IMR-90 (cell line): ENCODE results near the gene KRTAP12-3. TPM values are rescaled to one million over a fixed set of nuclear protein-coding genes. Genes with fewer than 3 reads are reported as not detected.

Experiments
- ATAC-seq: fragments of 200-7000 bp; cut with Tn5 transposase; 2 replicates; pipeline ENCODE4 v1.9.1; 2020; ENCODE audit warnings: low read depth, mild to moderate bottlenecking, moderate library complexity
- BruUV-seq: library from RNA; stranded (reverse); fragments of 400-500 nt; replicated peaks from 2 replicates; lab custom pipeline; 2021; lab: Mats Ljungman, UMichigan
- CTCF ChIA-PET: fragments of 300-600 bp; formaldehyde crosslinking; extraction: SDS; loops from one replicate; lab custom pipeline; 2021; ENCODE audit warnings: antibody characterized with exemption; lab: Yijun Ruan, JAX
- POLR2A ChIA-PET: fragments of 300-600 bp; sonication (Branson Sonifier 250); formaldehyde crosslinking; loops from one replicate; lab custom pipeline; 2022; ENCODE audit warnings: antibody characterized with exemption; ENCODE audit not compliant: unreplicated experiment; lab: Charles Lee
- DNase-seq: peaks from one replicate; pipeline ENCODE4 v3.0.0; 2013
- H2AFZ ChIP-seq: replicated peaks from 2 replicates; pipeline ENCODE3; 2013; ENCODE audit warnings: low read length, mild to moderate bottlenecking; ENCODE audit not compliant: poor library complexity
- H2AK5ac ChIP-seq: 2 replicates; pipeline ENCODE4 v1.6.1; 2013; ENCODE audit warnings: low read depth, low read length, inconsistent platforms
- H2AK9ac ChIP-seq: replicated peaks from 2 replicates; pipeline ENCODE3; 2013; ENCODE audit warnings: mild to moderate bottlenecking, low read depth, low read length, moderate library complexity; ENCODE audit not compliant: poor library complexity
- H2BK120ac ChIP-seq: 2 replicates; pipeline ENCODE4 v1.6.1; 2013; ENCODE audit warnings: low read depth, low read length, inconsistent platforms
- H2BK15ac ChIP-seq: 3 replicates; pipeline ENCODE4 v1.6.1; 2013; ENCODE audit warnings: low read depth, low read length, inconsistent platforms
- H2BK20ac ChIP-seq: 2 replicates; pipeline ENCODE4 v1.6.1; 2013; ENCODE audit warnings: low read depth, mild to moderate bottlenecking, inconsistent platforms, low read length, moderate library complexity
- H2BK5ac ChIP-seq: 2 replicates; pipeline ENCODE4 v1.6.1; 2013; ENCODE audit warnings: mild to moderate bottlenecking, low read depth, low read length, inconsistent platforms; ENCODE audit not compliant: poor library complexity, severe bottlenecking
- H3K14ac ChIP-seq: replicated peaks from 2 replicates; pipeline ENCODE4 v1.6.1; 2013; ENCODE audit warnings: low read depth, low read length, inconsistent platforms
- H3K18ac ChIP-seq: 2 replicates; pipeline ENCODE4 v1.6.1; 2013; ENCODE audit warnings: low read depth, low read length, control low read depth
- H3K23ac ChIP-seq: 2 replicates; pipeline ENCODE4 v1.6.1; 2013; ENCODE audit warnings: low read depth, low read length, inconsistent platforms
- H3K27ac ChIP-seq: 2 replicates; pipeline ENCODE4 v1.5.1; 2013; ENCODE audit warnings: mild to moderate bottlenecking, control low read depth, low read length; ENCODE audit not compliant: insufficient read depth
- H3K27me3 ChIP-seq: 2 replicates; pipeline ENCODE4 v1.6.1; 2013; ENCODE audit warnings: low read length; ENCODE audit not compliant: control insufficient read depth, insufficient read depth
- H3K36me3 ChIP-seq: 2 replicates; pipeline ENCODE4 v1.6.1; 2013; ENCODE audit warnings: low read length, mixed read lengths; ENCODE audit not compliant: control insufficient read depth, insufficient read depth
- H3K4ac ChIP-seq: 2 replicates; pipeline ENCODE4 v1.6.1; 2013; ENCODE audit warnings: low read depth, low read length, inconsistent platforms
- H3K4me1 ChIP-seq: 2 replicates; pipeline ENCODE4 v1.6.1; 2013; ENCODE audit warnings: low read length, mixed read lengths; ENCODE audit not compliant: control insufficient read depth, insufficient read depth
- H3K4me2 ChIP-seq: 2 replicates; pipeline ENCODE4 v1.6.1; 2013; ENCODE audit warnings: low read depth, mild to moderate bottlenecking, control low read depth, low read length, moderate library complexity
- H3K4me3 ChIP-seq: 2 replicates; pipeline ENCODE4 v1.5.1; 2013; ENCODE audit warnings: low read depth, mild to moderate bottlenecking, control low read depth, low read length, moderate library complexity; ENCODE audit not compliant: insufficient read depth
- H3K56ac ChIP-seq: 2 replicates; pipeline ENCODE4 v1.6.1; 2013; ENCODE audit warnings: low read length, inconsistent platforms; ENCODE audit not compliant: insufficient read depth; ENCODE audit errors: extremely low read depth
- H3K79me1 ChIP-seq, 2 experiments: 2 replicates each; pipeline ENCODE4 v1.6.1; 2013; ENCODE audit warnings: low read length in 2 of 2, inconsistent platforms in 1 of 2, low read depth in 1 of 2
- H3K9ac ChIP-seq: 2 replicates; pipeline ENCODE4 v1.6.1; 2013; ENCODE audit warnings: low read depth, low read length, control low read depth
- H3K9me1 ChIP-seq: 2 replicates; pipeline ENCODE4 v1.6.1; 2013; ENCODE audit warnings: low read length, inconsistent platforms; ENCODE audit not compliant: insufficient read depth
- H3K9me3 ChIP-seq: 2 replicates; pipeline ENCODE4 v1.6.1; 2013; ENCODE audit warnings: low read length; ENCODE audit not compliant: control insufficient read depth, insufficient read depth
- H4K20me1 ChIP-seq: 2 replicates; pipeline ENCODE4 v1.6.1; 2013; ENCODE audit warnings: low read length, inconsistent platforms; ENCODE audit not compliant: insufficient read depth
- H4K5ac ChIP-seq: 2 replicates; pipeline ENCODE4 v1.6.1; 2013; ENCODE audit warnings: mild to moderate bottlenecking, low read depth, low read length, control low read depth
- H4K8ac ChIP-seq, 2 experiments: 2 replicates each; pipeline ENCODE4 v1.6.1; 2013; ENCODE audit warnings: low read depth in 2 of 2, low read length in 2 of 2, control low read depth in 1 of 2, inconsistent platforms in 1 of 2
- H4K91ac ChIP-seq: 2 replicates; pipeline ENCODE4 v1.6.1; 2013; ENCODE audit warnings: low read depth, low read length, inconsistent platforms; ENCODE audit not compliant: insufficient read depth
- BHLHE40 ChIP-seq: fragments of 150-350 bp; IDR thresholded peaks from 2 replicates; pipeline ENCODE4 v1.6.1; 2016; ENCODE audit warnings: mild to moderate bottlenecking, low read depth, low read length
- CEBPB ChIP-seq: IDR thresholded peaks from 2 replicates; pipeline ENCODE4 v1.6.1; 2012; ENCODE audit warnings: low read depth, low read length, improper control_type of control experiment
- CHD1 ChIP-seq: IDR thresholded peaks from 2 replicates; pipeline ENCODE4 v1.6.1; 2012; ENCODE audit warnings: low read depth, low read length, improper control_type of control experiment
- CTCF ChIP-seq: conservative IDR thresholded peaks from 2 replicates; pipeline ENCODE4 v1.5.1; 2012; ENCODE audit warnings: mild to moderate bottlenecking, low read depth, low read length, improper control_type of control experiment
- FOS ChIP-seq: fragments of 150-350 bp; IDR thresholded peaks from 2 replicates; pipeline ENCODE4 v1.6.1; 2016; ENCODE audit warnings: low read depth, low read length
- MAFK ChIP-seq: IDR thresholded peaks from 2 replicates; pipeline ENCODE4 v1.6.1; 2012; ENCODE audit warnings: low read depth, low read length, improper control_type of control experiment
- MAZ ChIP-seq: IDR thresholded peaks from 2 replicates; pipeline ENCODE4 v1.6.1; 2012; ENCODE audit warnings: low read depth, mild to moderate bottlenecking, low read length, improper control_type of control experiment, moderate library complexity, borderline replicate concordance
- MXI1 ChIP-seq: IDR thresholded peaks from 2 replicates; pipeline ENCODE4 v1.6.1; 2012; ENCODE audit warnings: low read depth, mild to moderate bottlenecking, low read length, moderate library complexity, borderline replicate concordance
- NFE2L2 ChIP-seq: fragments of 150-350 bp; IDR thresholded peaks from 2 replicates; pipeline ENCODE4 v1.6.1; 2016; ENCODE audit warnings: low read depth, mild to moderate bottlenecking, low read length
- POLR2A ChIP-seq: IDR thresholded peaks from 2 replicates; pipeline ENCODE4 v1.6.1; 2012; ENCODE audit warnings: mild to moderate bottlenecking, low read depth, low read length
- RAD21 ChIP-seq: IDR thresholded peaks from 2 replicates; pipeline ENCODE4 v1.6.1; 2012; ENCODE audit warnings: low read length, improper control_type of control experiment
- RCOR1 ChIP-seq: IDR thresholded peaks from 2 replicates; pipeline ENCODE4 v1.6.1; 2012; ENCODE audit warnings: mild to moderate bottlenecking, low read length, improper control_type of control experiment; ENCODE audit not compliant: insufficient replicate concordance
- RFX5 ChIP-seq: IDR thresholded peaks from 2 replicates; pipeline ENCODE4 v1.8.0; 2012; ENCODE audit warnings: low read depth, mild to moderate bottlenecking, low read length, moderate library complexity
- SMC3 ChIP-seq: fragments of 150-350 bp; IDR thresholded peaks from 2 replicates; pipeline ENCODE4 v1.6.1; 2016; ENCODE audit warnings: low read depth, mild to moderate bottlenecking, antibody characterized with exemption, low read length, moderate library complexity
- USF2 ChIP-seq: fragments of 150-350 bp; IDR thresholded peaks from 2 replicates; pipeline ENCODE4 v1.6.1; 2017; ENCODE audit warnings: mild to moderate bottlenecking, antibody characterized with exemption, low read length, low read depth
- WGBS, 2 experiments: methylation state at CpG; one replicate each; pipeline versions ENCODE4 v1.1.5 to v1.1.7; 2013; ENCODE audit warnings: missing lambda C conversion rate in 2 of 2; ENCODE audit not compliant: insufficient read length in 1 of 2; ENCODE audit errors: extremely low coverage in 2 of 2; 5-methylcytosine and 5-hydroxymethylcytosine counted together
- dilution Hi-C: fragments of 300-500 bp; cut with HindIII; formaldehyde crosslinking; loops from one replicate; pipeline ENCODE4 v1.14.3; 2018; ENCODE audit warnings: low sequenced_read_pairs; ENCODE audit not compliant: unreplicated experiment
- in situ Hi-C: fragments of 300-500 bp; cut with MboI; formaldehyde crosslinking; loops from 3 replicates; pipeline ENCODE4 v1.14.3; 2019; ENCODE audit warnings: low sequenced_read_pairs, inconsistent platforms, mixed read lengths
- intact Hi-C: fragments of 100-400 bp; cut with micrococcal nuclease; formaldehyde crosslinking; loops from 2 replicates; pipeline ENCODE4 v1.10.0; 2022
- polyA plus RNA-seq, 3 experiments: library from polyadenylated mRNA; depleted of rRNA; stranded (reverse); fragments of >200 nt; gene quantifications; 2 replicates each; pipeline ENCODE4 v1.2.3, GENCODE V29; 2012; ENCODE audit warnings: low replicate concordance in 1 of 3
- total RNA-seq: library from RNA; depleted of rRNA; stranded (reverse); fragments of >200 nt; gene quantifications from 2 replicates; pipeline ENCODE4 v1.2.3, GENCODE V29; 2012
- TF ChIP-seq, protein P1 (sequence below): fragments of 150-350 bp; IDR thresholded peaks from 2 replicates; pipeline ENCODE4 v1.6.1; 2016; ENCODE audit warnings: low read depth, mild to moderate bottlenecking, low read length, moderate library complexity, borderline replicate concordance

KRTAP12-3 gene
- total and polyA plus RNA-seq, 2 of the 4 experiments (the other 2 are of a cell fraction), result not detected

- no peak overlapping the region for H2BK20ac ChIP-seq
- H2AK9ac ChIP-seq, result no peak overlapping the region
- no peak overlapping the region for H3K56ac ChIP-seq
- H3K18ac ChIP-seq, result no peak overlapping the region
- H3K4ac ChIP-seq, result no peak overlapping the region
- H2AK5ac ChIP-seq, result no peak overlapping the region
- H4K91ac ChIP-seq, result no peak overlapping the region
- no peak overlapping the region for H3K9ac ChIP-seq
- ChIA-PET CTCF (no interaction called here), POLR2A (no interaction called here)
- DNase-seq (no peak), ATAC-seq (no peak)
- H3K4me1 ChIP-seq, result no peaks in the 10 kb centered on the region
- H3K79me1 ChIP-seq, result no peaks in the 10 kb centered on the region
- H3K4me3 ChIP-seq, result no peak overlapping the region
- no peak overlapping the region for H3K4me2 ChIP-seq
- no TSS peak for BruUV-seq
- no peak overlapping the region for H2AFZ ChIP-seq
- H4K20me1 ChIP-seq, result no peaks in the 10 kb centered on the region
- H4K8ac ChIP-seq, result no peak overlapping the region
- WGBS, 2 experiments, result no CpG with 5 or more reads among the region's 2 CpGs
- H3K9me3 ChIP-seq, result 0 out of 2 replicates have a peak, but pooled peaks cover 2% of the 10 kb centered on the region
- no peak overlapping the region for H3K27ac ChIP-seq
- dilution Hi-C loops (no loop called here), in situ Hi-C loops (no loop called here), intact Hi-C loops (no loop called here)
- peaks cover 2% of the 10 kb centered on the region; the same call in 1 of the 2 replicates for H3K27me3 ChIP-seq
- no peak overlapping the region for H3K14ac ChIP-seq
- no peak overlapping the region for H2BK15ac ChIP-seq
- no peak overlapping the region for H4K5ac ChIP-seq
- no peak overlapping the region for H2BK5ac ChIP-seq
- H2BK120ac ChIP-seq, result no peak overlapping the region
- TF ChIP-seq USF2 (no peak), SMC3 (no peak), MXI1 (no peak), NFE2L2 (no peak), FOS (no peak), MAFK (no peak), RAD21 (no peak), RCOR1 (no peak), CEBPB (no peak), RFX5 (no peak), BHLHE40 (no peak), MAZ (no peak), POLR2A (no peak), CHD1 (no peak), CTCF (no peak)
- TF ChIP-seq, protein P1, sequence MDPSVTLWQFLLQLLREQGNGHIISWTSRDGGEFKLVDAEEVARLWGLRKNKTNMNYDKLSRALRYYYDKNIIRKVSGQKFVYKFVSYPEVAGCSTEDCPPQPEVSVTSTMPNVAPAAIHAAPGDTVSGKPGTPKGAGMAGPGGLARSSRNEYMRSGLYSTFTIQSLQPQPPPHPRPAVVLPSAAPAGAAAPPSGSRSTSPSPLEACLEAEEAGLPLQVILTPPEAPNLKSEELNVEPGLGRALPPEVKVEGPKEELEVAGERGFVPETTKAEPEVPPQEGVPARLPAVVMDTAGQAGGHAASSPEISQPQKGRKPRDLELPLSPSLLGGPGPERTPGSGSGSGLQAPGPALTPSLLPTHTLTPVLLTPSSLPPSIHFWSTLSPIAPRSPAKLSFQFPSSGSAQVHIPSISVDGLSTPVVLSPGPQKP, result no peak
- H3K36me3 ChIP-seq, result no peaks in the 10 kb centered on the region
- no peaks in the 10 kb centered on the region for H3K9me1 ChIP-seq
- H3K23ac ChIP-seq, result no peak overlapping the region
These were observed 27.3 kb upstream of the KRTAP12-3 start for GRCh38 chr21:44630440-44630839.
